ENCODE data around the gene DNAH8. TPM values are rescaled to one million over a fixed set of nuclear protein-coding genes. Genes with fewer than 3 reads are reported as not detected.

The DNAH8 gene
- total RNA-seq, 1 experiment from 2014 or later: not detected

GRCh38 chr6:39068391-39068790, 353.3 kb downstream of the DNAH8 start:
- intact Hi-C loops (cut with micrococcal nuclease): no loop called here
- TF ChIP-seq MAX (IDR thresholded peaks at IDR 0.05) (no peak), RAD21 (IDR thresholded peaks at IDR 0.05; ENCODE audit: low read depth) (no peak), CTCF (IDR thresholded peaks at IDR 0.05 in 2 of 3, conservative IDR thresholded peaks at IDR 0.05 in 1 of 3; ENCODE audit: borderline replicate concordance in 1 of 3, insufficient read depth in 1 of 3, low read depth in 2 of 3, low read length in 2 of 3) (no peak), ZBTB33 (IDR thresholded peaks at IDR 0.05; ENCODE audit: extremely low read depth, insufficient replicate concordance, low read length) (no peak), ATF3 (IDR thresholded peaks at IDR 0.05) (no peak), EZH2 (IDR thresholded peaks at IDR 0.05) (no peak), POLR2A (IDR thresholded peaks at IDR 0.05; ENCODE audit: borderline replicate concordance, extremely low read depth, insufficient read depth, insufficient read length) (no peak), POLR2AphosphoS5 (IDR thresholded peaks at IDR 0.05; ENCODE audit: low read depth, low read length) (no peak), CBX3 (IDR thresholded peaks at IDR 0.05; ENCODE audit: low read depth) (no peak), REST (IDR thresholded peaks at IDR 0.05; ENCODE audit: low read depth) (no peak)

More at GRCh38 chr6:39068391-39068790, 353.3 kb downstream of the DNAH8 start:
- DNase-seq (ENCODE audit: low read depth, low spot score) (no peak), ATAC-seq (no peak)
- no peaks in the 10 kb centered on the region for H3K79me2 ChIP-seq (ENCODE audit: insufficient read depth, low read length)
- H3K27ac ChIP-seq (ENCODE audit: low read depth, low read length): no peak overlapping the region
- CTCF ChIA-PET: interaction anchor here (0.6 kb wide), 1 partner anchor 238 kb away, joined by 3 read pairs; no protein-coding TSS in a partner anchor
- RAD21 ChIA-PET (ENCODE audit: low non-redundant PET in 1 of 2, low total read pairs in 2 of 2, uncharacterized antibody in 2 of 2, unreplicated experiment in 2 of 2): no interaction called here
- H3K4me3 ChIP-seq (replicated peaks in 1 of 2; ENCODE audit: low read depth in 1 of 2, low read length in 2 of 2): no peak overlapping the region
- BruUV-seq (replicated peaks): no TSS peak
- H3K9me3 ChIP-seq (ENCODE audit: control insufficient read depth in 1 of 2, insufficient read depth in 1 of 2, low read depth in 1 of 2, low read length in 2 of 2): no peaks in the 10 kb centered on the region; a peak in 1 of 4 replicates
- no peak overlapping the region for H3K9ac ChIP-seq (ENCODE audit: low read length)
- H3K27me3 ChIP-seq (ENCODE audit: insufficient read depth, low read length): peaks cover 8% of the 10 kb centered on the region; the same call in 1 of the 2 replicates
- POLR2A ChIA-PET: no interaction called here
- H4K20me1 ChIP-seq (ENCODE audit: insufficient read depth): no peaks in the 10 kb centered on the region; the same call in 1 of the 2 replicates
- no peaks in the 10 kb centered on the region for H3K9me2 ChIP-seq (ENCODE audit: insufficient read depth)
- no peak overlapping the region for H2AFZ ChIP-seq (ENCODE audit: low read depth, low read length, poor library complexity, severe bottlenecking)
- H3K4me2 ChIP-seq (ENCODE audit: low read length): no peak overlapping the region
- no peaks in the 10 kb centered on the region for H3K36me3 ChIP-seq (ENCODE audit: control insufficient read depth in 1 of 2, insufficient read depth in 2 of 2, low read length in 2 of 2)
- no peaks in the 10 kb centered on the region for H3K4me1 ChIP-seq (ENCODE audit: control insufficient read depth in 1 of 2, insufficient read depth in 2 of 2, low read length in 2 of 2)
